ENCODE results near the gene SLC45A2.

SLC45A2 gene

DNA sequence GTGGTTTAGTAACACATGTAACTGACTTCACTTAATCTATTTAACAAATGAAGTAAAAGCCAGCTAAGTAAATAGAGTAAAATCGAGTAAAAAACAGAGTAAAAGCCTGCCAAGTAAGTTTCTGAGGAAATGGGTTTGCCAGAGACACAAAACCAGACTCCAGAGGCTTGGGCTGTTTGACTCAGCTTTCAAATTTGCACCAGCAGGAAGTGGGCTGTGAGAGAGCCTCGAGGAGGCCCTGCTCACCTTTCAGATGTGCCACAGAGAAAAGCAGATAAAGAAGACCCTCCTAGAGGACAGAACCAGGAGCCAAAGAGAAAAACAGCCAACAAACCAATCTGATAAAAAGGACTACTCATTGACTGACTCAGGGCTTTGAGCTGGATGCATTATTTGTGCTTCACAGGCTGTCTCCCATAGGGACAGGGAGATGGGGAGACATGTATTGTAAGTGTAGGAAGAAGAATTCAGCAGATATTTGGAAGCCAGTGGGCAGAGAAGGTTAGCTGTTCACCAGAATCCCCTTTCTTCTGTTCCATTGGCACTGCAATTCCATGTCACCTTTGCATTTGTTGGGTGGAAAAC is 37.7 kb upstream of the SLC45A2 start:
- H3K4me1 ChIP-seq (ENCODE audit: control insufficient read depth, low read length), result no peaks in the 10 kb centered on the region
- H3K4me3 ChIP-seq (ENCODE audit: low read length), result no peak overlapping the region
- no peaks in the 10 kb centered on the region for H3F3A ChIP-seq (ENCODE audit: control insufficient read depth, insufficient read depth)
- no peak overlapping the region for H3K4me2 ChIP-seq (ENCODE audit: low read length)
- no peaks in the 10 kb centered on the region for H3K27me3 ChIP-seq (ENCODE audit: control insufficient read depth, low read length)
- H3K27ac ChIP-seq (ENCODE audit: low read depth, low read length), result no peak overlapping the region
- H4K20me1 ChIP-seq (ENCODE audit: control insufficient read depth, insufficient read depth, low read depth, low read length), result no peaks in the 10 kb centered on the region
- no peaks in the 10 kb centered on the region for H3K36me3 ChIP-seq (ENCODE audit: control insufficient read depth, low read length)
- TF ChIP-seq, protein P1, sequence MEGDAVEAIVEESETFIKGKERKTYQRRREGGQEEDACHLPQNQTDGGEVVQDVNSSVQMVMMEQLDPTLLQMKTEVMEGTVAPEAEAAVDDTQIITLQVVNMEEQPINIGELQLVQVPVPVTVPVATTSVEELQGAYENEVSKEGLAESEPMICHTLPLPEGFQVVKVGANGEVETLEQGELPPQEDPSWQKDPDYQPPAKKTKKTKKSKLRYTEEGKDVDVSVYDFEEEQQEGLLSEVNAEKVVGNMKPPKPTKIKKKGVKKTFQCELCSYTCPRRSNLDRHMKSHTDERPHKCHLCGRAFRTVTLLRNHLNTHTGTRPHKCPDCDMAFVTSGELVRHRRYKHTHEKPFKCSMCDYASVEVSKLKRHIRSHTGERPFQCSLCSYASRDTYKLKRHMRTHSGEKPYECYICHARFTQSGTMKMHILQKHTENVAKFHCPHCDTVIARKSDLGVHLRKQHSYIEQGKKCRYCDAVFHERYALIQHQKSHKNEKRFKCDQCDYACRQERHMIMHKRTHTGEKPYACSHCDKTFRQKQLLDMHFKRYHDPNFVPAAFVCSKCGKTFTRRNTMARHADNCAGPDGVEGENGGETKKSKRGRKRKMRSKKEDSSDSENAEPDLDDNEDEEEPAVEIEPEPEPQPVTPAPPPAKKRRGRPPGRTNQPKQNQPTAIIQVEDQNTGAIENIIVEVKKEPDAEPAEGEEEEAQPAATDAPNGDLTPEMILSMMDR (IDR thresholded peaks at IDR 0.05; ENCODE audit: low read depth, low read length, poor library complexity, severe bottlenecking), result no peak
- TF ChIP-seq EZH2phosphoT487 (IDR thresholded peaks at IDR 0.05; ENCODE audit: borderline replicate concordance, low read length), result no peak
- H3K9me2 ChIP-seq (replicated peaks; ENCODE audit: control insufficient read depth, low read length), result no peaks in the 10 kb centered on the region
- H3K9me3 ChIP-seq (ENCODE audit: control insufficient read depth, insufficient read depth, low read length), result no peaks in the 10 kb centered on the region
- no peaks in the 10 kb centered on the region for H3K79me2 ChIP-seq (ENCODE audit: control insufficient read depth, low read length)

DNA sequence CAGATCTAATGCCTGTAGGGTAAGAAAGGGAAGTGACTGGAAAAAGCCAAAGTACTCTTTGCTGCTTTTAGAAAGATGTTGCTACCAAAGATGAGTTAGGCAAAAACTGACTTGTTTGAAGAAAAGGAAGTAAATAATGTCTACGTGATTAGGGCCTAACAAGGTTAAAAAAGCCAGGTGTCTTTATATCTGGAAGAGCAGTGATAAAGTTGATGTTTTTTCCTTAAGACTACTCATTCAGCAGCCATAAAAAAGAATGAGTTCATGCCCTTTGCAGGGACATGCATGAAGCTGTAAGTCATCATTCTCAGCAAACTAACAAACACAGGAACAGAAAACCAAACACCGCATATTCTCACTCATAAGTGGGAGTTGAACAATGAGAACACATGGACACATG is 36.8 kb upstream of the SLC45A2 start:
- H3K9me2 ChIP-seq (replicated peaks; ENCODE audit: control insufficient read depth, low read length), result no peaks in the 10 kb centered on the region
- H3K4me1 ChIP-seq (ENCODE audit: control insufficient read depth, low read length), result no peaks in the 10 kb centered on the region
- no peaks in the 10 kb centered on the region for H3K36me3 ChIP-seq (ENCODE audit: control insufficient read depth, low read length)
- H4K20me1 ChIP-seq (ENCODE audit: control insufficient read depth, insufficient read depth, low read depth, low read length), result no peaks in the 10 kb centered on the region
- H3K4me2 ChIP-seq (ENCODE audit: low read length), result no peak overlapping the region
- no peaks in the 10 kb centered on the region for H3K79me2 ChIP-seq (ENCODE audit: control insufficient read depth, low read length)
- TF ChIP-seq EZH2phosphoT487 (IDR thresholded peaks at IDR 0.05; ENCODE audit: borderline replicate concordance, low read length), result no peak
- TF ChIP-seq, protein P1 (IDR thresholded peaks at IDR 0.05; ENCODE audit: low read depth, low read length, poor library complexity, severe bottlenecking), result no peak
- no peaks in the 10 kb centered on the region for H3F3A ChIP-seq (ENCODE audit: control insufficient read depth, insufficient read depth)
- H3K27me3 ChIP-seq (ENCODE audit: control insufficient read depth, low read length), result no peaks in the 10 kb centered on the region
- H3K9me3 ChIP-seq (ENCODE audit: control insufficient read depth, insufficient read depth, low read length), result no peaks in the 10 kb centered on the region
- no peak overlapping the region for H3K27ac ChIP-seq (ENCODE audit: low read depth, low read length)
- no peak overlapping the region for H3K4me3 ChIP-seq (ENCODE audit: low read length)

DNA sequence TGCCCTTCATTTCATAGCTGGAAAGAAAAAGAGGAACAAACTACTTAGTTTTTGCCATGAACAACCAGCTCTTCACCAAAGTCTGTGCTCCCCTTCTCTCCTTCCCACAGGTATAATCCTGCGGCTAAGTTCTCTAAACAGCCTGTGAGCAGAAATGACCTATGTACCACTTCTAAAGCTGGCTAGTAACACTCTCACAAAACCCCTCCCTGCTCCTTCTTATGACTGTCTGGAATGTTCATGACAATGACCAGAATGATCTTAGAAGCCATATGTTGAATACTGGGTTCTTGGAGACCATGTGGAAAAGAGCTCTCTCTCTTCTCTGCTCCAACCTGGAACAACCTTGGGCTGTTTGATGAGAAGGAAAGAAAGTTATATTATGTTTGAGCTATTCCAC is 36.2 kb upstream of the SLC45A2 start:
- Histone ChIP-seq H3K4me3 (ENCODE audit: low read length) (no peak overlapping the region), H3K79me2 (ENCODE audit: control insufficient read depth, low read length) (no peaks in the 10 kb centered on the region), H4K20me1 (ENCODE audit: control insufficient read depth, insufficient read depth, low read depth, low read length) (no peaks in the 10 kb centered on the region), H3F3A (ENCODE audit: control insufficient read depth, insufficient read depth) (no peaks in the 10 kb centered on the region), H3K27me3 (ENCODE audit: control insufficient read depth, low read length) (no peaks in the 10 kb centered on the region), H3K4me2 (ENCODE audit: low read length) (no peak overlapping the region), H3K4me1 (ENCODE audit: control insufficient read depth, low read length) (no peaks in the 10 kb centered on the region), H3K27ac (ENCODE audit: low read depth, low read length) (no peak overlapping the region), H3K9me3 (ENCODE audit: control insufficient read depth, insufficient read depth, low read length) (no peaks in the 10 kb centered on the region), H3K36me3 (ENCODE audit: control insufficient read depth, low read length) (no peaks in the 10 kb centered on the region), H3K9me2 (replicated peaks; ENCODE audit: control insufficient read depth, low read length) (no peaks in the 10 kb centered on the region)
- TF ChIP-seq, protein P1 (IDR thresholded peaks at IDR 0.05; ENCODE audit: low read depth, low read length, poor library complexity, severe bottlenecking), result no peak
- no peak for TF ChIP-seq EZH2phosphoT487 (IDR thresholded peaks at IDR 0.05; ENCODE audit: borderline replicate concordance, low read length)

All from DOHH2 (cell line).